ENCODE measurements around the gene TMEM217. TPM values are rescaled to one million over a fixed set of nuclear protein-coding genes. Genes with fewer than 3 reads are reported as not detected.

The TMEM217 gene
- total RNA-seq, 6 experiments from 2014 or later = 0.99 to 2.0 (median 1.6) TPM

- Mint-ChIP-seq H3K4me3 (no peak overlapping the region), H3K27ac (0 out of 2 replicates have a peak overlapping the region, but pooled peaks have one; percentile 4), H3K36me3 (ENCODE audit: low read depth) (peaks cover 20% of the 10 kb centered on the region), H3K9me3 (no peaks in the 10 kb centered on the region), H3K27me3 (ENCODE audit: insufficient read depth) (no peaks in the 10 kb centered on the region), H3K4me1 (ENCODE audit: low read depth) (peaks cover 6% of the 10 kb centered on the region; the same call in 1 of the 2 replicates)
- TF ChIP-seq CTCF (IDR thresholded peaks at IDR 0.05) = no peak
- DNase-seq = peak; percentile 8
Measured at GRCh38 chr6:37279366-37280134, 21.6 kb upstream of the TMEM217 start.

GRCh38 chr6:37277001-37277409 lies 19.1 kb upstream of the TMEM217 start:
- Mint-ChIP-seq H3K27ac (no peak overlapping the region), H3K4me3 (no peak overlapping the region), H3K9me3 (no peaks in the 10 kb centered on the region), H3K4me1 (ENCODE audit: low read depth) (peaks cover 6% of the 10 kb centered on the region; the same call in 1 of the 2 replicates), H3K36me3 (ENCODE audit: low read depth) (peaks cover 8% of the 10 kb centered on the region), H3K27me3 (ENCODE audit: insufficient read depth) (no peaks in the 10 kb centered on the region; the same call in 1 of the 2 replicates)
- DNase-seq = no peak
- TF ChIP-seq CTCF (IDR thresholded peaks at IDR 0.05) = no peak

- Mint-ChIP-seq H3K36me3 (ENCODE audit: low read depth) (peaks cover 12% of the 10 kb centered on the region), H3K27ac (no peak overlapping the region), H3K9me3 (no peaks in the 10 kb centered on the region), H3K4me3 (no peak overlapping the region), H3K27me3 (ENCODE audit: insufficient read depth) (no peaks in the 10 kb centered on the region; the same call in 1 of the 2 replicates), H3K4me1 (ENCODE audit: low read depth) (peaks cover 6% of the 10 kb centered on the region; the same call in 1 of the 2 replicates)
- TF ChIP-seq CTCF (IDR thresholded peaks at IDR 0.05) = no peak
- DNase-seq = no peak
Measured at GRCh38 chr6:37275350-37275749, 17.4 kb upstream of the TMEM217 start.

- no peak for TF ChIP-seq CTCF (IDR thresholded peaks at IDR 0.05)
- H3K27me3 Mint-ChIP-seq (ENCODE audit: insufficient read depth) = no peaks in the 10 kb centered on the region; the same call in 1 of the 2 replicates
- H3K36me3 Mint-ChIP-seq (ENCODE audit: low read depth) = peaks cover 4% of the 10 kb centered on the region; the same call in 1 of the 2 replicates
- no peaks in the 10 kb centered on the region for H3K4me1 Mint-ChIP-seq (ENCODE audit: low read depth)
- no peak for DNase-seq
- no peak overlapping the region for H3K27ac Mint-ChIP-seq
- no peak overlapping the region for H3K4me3 Mint-ChIP-seq
- no peaks in the 10 kb centered on the region for H3K9me3 Mint-ChIP-seq
Measured at GRCh38 chr6:37273690-37274089, 15.7 kb upstream of the TMEM217 start.

- Mint-ChIP-seq H3K9me3 (no peaks in the 10 kb centered on the region), H3K4me1 (ENCODE audit: low read depth) (no peaks in the 10 kb centered on the region), H3K4me3 (no peak overlapping the region), H3K27me3 (ENCODE audit: insufficient read depth) (no peaks in the 10 kb centered on the region; the same call in 1 of the 2 replicates), H3K36me3 (ENCODE audit: low read depth) (peaks cover 4% of the 10 kb centered on the region; the same call in 1 of the 2 replicates), H3K27ac (no peak overlapping the region)
- TF ChIP-seq CTCF (IDR thresholded peaks at IDR 0.05) = no peak
- no peak for DNase-seq
Measured at GRCh38 chr6:37272834-37273566, 15.1 kb upstream of the TMEM217 start.

Data from HFFc6 (cell line).